ENCODE results near the gene SMYD3.
"Not testable (repeated sequence)": the region's sequence is repeated elsewhere in the genome, so short reads cannot be mapped to it uniquely, and the experiment has no call there.

SMYD3 gene

DNA sequence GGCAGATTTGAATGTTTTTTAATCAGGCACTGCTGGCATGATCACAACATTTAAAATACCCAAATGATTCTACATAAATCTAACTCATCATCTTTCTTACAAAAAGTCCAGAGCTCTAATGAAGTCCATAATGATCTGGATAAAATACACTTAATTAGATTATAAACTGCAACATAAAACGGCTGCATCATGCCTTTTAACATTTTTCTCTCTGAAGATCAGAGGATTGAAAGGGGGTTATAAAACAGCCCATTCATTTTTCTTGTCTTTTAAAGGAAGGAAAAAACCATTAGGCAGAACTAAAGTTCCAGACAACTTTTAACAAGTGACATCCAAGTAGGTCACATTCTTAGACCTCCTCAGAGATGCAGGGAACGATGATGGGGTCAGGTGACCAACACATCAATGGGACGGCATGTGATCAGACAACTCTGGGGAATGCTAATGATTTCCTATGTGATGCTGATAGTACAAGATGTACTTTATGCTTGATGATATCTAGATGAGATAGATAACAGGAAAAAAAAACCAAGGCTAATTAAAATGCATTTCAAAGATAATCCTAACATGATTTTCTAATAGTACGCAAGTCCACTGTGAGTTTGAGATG lies 455.1 kb downstream of the SMYD3 start:
- DNase-seq = no peak

DNA sequence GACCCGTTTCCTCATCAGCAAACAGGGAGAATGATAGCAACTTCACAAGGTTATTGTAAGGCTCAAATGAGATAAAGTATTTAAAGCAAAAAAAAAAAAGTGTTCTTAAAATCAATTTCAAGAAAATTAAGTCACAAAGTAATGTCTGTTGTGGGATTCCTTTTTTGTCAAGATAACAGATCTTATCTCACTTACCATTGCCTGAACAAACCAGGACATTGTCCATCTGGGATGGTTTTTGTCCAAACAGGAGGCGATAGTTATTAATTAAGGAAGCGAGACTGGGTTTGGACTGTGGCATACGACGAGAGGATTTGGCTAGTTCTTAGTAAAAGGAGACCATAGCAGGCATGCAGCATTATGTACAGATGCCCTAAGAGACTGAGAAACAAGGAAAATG lies 458.4 kb downstream of the SMYD3 start:
- DNase-seq = no peak

DNA sequence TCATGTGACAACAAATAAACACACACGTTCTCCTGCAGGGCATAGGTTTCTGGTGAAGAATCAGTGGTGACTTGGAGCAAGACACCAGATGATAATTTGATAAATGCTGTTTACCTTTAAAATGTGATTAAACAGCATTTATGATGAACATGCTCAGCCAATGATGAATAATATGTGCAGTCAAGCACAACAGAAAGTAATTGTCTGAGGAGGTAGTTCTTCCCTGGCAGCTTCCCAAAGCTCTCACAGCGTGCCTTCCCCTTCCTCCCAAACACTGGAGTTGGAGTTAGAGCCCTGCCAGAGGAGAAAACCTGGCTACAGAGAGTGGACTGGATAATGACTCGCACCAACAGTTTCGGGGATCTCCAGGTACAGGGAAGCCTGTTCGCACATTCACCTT lies 463.5 kb downstream of the SMYD3 start:
- DNase-seq = peak; percentile 75

DNA sequence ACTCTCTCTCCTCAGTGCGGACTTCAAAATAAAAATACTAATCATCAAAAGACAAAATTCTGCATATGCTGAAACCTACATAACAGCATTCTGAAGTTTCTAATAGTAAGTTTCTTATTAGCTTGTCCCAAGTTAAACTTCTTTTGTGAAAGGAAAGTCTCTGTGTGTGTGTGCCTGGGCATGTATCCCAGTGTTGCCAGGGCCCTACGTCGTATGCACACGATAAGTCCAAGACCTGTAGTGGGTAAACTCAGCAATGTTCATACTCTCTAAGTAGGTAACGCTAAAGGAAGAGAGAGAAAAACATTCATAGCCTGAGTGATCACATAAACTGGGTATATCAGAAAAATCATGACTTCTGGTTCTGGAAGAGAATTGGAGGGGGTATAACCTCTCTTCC lies 465.7 kb downstream of the SMYD3 start:
- DNase-seq = no peak

DNA sequence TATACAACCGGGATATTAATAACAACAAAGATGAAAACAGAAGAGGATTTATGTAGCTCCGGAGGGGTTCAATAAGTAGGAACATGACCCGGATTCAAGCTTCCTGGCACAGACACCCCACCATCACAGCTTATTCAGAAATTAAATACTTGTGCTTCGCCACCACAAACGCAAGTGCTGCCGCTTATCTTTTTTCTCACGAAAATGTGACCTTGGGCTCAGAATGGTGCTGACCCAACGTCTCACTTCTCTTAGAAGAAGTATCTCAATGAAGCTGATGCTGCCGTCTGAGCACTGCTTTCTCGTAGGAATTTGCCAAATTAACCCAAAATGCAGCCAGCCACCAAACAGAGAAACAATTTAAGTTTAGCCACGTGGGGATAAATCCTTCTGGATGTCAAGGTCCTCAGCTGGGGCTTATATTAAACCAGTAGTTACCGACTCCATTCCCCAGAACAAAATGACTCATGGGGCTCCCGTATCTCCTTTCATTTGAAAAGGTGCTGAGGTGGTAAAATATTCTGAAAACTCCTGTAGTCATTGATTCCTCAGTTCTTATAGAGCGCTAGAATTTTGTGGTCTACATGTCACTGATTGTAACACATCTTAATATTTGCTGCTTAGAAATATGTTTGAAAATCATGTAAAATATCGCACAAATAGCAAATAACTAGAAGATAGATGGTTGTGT lies 466.7 kb downstream of the SMYD3 start:
- DNase-seq = no peak

DNA sequence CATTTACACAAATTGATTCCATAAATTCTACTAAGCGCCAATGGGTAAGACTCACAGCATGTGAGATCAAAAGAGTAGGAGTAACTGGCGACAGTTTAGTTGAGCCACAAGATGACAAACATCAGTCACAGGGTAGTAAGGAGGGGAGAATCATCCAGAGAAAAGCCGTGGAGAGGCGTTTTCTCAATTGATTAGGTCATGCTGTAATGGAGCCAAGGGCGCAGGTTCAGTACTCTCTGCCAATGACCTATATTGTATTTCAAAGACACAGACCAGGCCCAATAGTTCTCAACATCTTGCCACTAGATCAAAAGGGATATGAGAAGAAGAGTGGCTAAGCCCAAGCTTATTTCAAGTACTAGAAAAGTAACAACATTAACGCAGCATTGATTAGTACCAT lies 467.5 kb downstream of the SMYD3 start:
- no peak for DNase-seq

DNA sequence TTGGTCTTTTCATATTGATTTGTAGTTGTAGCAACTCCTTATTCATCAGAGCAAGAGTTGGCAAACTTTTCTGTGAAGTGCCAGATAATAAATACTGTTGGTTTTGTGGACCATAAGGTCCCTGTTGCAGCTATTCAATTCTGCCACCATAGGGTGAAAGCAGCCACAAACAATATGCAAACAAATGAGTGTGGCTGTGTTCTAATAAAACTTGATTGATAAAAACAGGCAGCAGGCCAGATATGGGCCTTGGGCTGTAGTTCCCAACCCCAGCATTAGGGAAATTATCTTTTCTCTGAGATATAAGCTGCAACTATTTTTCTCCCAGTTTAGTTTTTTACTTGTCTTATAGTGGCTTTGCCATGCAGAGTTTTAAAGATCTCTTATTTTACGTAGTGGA lies 469.2 kb downstream of the SMYD3 start:
- no peak for DNase-seq

DNA sequence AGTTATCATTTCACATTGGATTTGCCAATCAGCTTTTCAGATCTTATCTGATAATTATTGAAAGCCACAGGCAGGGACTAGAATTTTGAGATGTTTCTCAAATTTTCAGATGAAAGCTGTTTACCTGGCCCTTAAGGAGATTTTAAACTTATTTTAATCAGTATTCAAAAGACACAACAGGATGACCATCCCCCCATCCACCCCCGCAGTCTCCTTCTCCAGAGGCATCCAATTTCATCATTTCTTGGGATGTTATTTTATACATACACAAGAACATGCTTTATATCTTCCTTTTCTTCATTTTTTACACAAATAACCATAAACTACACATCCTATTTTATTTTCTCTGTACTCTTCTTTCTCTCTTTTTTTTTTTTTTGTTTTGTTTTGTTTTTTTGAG lies 470.9 kb downstream of the SMYD3 start:
- DNase-seq = no peak

DNA sequence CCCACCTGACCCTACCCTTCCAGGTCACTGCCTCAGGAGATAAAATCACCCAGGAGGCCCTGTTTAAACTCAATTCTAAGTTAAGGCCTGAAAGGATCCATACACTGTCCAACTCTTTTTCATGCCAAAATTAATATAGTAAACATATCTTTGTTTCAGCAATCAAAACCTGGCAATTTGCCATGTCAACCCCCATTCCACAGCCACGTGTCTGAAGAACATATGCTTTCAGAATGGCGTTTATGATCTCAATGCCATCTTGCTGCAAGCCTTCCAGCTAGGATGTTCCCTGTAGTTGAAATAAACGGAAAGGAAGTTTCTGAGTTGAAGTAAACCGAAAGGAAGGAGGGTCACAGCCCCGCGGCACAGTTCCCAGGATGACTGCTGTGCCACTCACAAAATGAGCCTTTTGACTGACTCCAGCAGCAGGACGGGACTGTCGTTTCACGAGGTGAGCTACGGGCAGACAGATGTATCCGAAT lies 472.0 kb downstream of the SMYD3 start:
- DNase-seq = peak; percentile 65

DNA sequence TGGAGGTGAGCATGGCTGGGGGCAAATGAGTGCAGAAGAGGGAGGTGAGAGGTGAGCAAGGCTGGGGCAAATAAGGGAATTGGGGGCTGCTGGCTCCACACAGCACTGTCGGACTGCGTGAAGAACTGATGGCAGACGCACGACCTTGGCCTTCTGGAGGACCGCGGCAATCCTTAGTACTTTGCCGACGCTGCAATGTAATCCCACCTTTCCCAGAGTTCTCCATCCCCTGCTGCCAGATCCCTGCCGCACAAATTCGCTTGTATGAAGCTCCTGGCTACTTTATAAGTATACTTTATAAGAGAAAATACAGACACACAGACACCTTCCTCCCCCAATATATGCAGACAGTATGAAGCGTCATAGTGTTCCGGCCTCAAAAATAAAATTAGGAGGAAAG lies 472.4 kb downstream of the SMYD3 start:
- no peak for DNase-seq

DNA sequence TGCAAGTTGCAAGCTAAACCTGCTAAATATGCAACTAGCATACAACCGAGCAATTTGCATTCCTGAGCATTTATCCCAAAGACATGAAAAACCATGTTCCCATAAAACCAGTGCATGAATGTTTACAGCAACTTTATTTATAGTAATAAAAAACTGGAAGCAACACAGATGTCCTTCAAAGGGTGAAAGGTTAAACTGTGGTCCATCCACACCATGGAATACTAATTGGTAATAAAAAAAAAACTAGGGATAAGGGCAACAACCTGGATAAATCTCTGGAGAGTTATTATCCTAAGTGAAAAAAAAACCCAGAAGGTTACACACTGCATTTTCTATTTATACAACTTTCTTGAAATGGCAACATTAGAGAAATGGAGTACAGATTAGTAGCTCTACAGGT lies 474.1 kb downstream of the SMYD3 start:
- no peak for DNase-seq

DNA sequence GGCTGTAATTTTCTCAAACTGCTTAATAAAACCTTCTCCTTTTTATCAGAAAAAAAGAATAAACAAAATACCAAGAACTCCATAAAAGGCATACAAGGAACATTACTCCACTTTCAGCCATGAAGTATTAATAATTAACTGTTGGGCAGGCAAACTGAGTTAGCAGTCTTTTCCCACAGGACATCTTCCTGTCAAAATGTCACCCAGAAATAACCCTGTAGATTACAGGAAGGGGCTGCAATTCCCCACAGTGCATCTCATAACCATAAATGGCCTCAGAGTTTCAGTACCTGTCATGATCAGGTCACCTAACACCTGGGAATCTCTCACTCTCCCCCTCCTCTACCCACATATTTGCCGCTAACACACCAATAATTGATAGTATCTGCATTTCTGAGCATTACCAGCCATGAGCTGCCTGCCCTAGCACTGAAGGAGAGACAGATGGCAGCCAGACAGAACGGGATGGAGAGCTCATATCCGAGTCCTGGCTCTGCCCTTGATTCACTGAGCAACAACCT lies 475.0 kb downstream of the SMYD3 start:
- peak; percentile 76 for DNase-seq

DNA sequence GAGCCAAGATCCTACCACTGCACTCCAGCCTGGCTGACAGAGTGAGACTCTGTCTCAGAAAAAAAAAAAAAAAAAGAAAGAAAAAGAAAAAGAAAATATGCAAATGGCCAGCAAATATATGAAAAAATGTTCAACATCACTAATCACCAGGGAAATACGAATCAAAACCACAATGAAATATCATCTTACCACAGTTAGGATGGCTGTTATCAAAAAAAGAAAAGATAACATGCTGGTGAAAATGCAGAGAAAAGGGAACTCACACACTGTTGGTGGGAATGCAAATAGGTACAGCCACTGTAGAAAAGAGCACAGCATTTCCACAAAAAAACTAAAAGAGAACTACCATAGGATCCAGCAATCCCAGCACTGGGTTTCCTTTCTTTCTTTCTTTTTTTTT lies 477.5 kb downstream of the SMYD3 start:
- DNase-seq = no peak

DNA sequence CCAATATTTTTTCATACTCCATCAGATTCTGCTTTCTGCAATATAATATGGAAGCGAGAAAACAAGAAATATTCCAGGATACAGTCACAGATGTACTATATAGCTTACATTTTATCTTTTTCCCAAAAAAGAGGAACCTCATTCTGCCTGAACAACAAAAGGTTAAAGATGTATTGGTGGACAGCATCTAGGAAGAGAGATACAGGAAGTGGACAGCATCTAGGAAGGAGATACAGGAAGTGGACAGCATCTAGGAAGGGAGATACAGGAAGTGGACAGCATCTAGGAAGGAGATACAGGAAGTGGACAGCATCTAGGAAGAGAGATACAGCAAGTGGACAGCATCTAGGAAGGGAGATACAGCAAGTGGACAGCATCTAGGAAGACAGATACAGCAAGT lies 483.0 kb downstream of the SMYD3 start:
- not testable (repeated sequence) for DNase-seq

DNA sequence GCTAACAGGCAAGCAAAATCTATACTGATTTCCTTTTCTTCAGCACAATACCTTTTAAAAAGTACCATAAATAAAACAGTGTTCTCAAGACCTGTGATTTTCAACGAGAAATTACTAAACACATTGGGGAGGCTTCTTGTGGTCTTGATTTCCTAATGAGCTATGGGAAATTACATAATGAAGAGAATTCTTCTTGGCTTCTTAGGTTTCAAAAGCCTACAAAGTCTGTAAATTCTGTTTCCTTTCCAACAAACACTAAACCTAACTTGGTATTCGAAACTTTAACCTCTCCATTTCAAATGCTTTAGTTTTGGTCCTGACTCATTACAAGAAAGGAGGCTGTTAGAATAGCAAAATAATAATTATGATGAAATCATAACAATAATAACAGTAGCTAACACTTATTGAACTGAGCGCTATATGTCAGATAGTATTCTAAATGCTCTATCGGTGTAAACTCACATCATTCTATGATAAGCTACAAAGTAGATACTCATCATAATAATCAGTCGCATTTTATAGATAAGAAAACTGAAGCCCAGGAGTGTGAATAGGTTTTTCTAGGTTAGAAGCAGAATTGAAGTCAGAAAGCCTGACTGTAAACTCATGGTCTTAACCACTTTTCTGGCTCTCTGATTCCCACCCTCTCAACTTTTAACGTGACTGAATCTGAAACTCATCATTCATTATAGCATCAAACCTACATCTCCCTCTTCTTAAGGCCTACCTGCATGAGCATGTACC lies 486.7 kb downstream of the SMYD3 start:
- DNase-seq = no peak

DNA sequence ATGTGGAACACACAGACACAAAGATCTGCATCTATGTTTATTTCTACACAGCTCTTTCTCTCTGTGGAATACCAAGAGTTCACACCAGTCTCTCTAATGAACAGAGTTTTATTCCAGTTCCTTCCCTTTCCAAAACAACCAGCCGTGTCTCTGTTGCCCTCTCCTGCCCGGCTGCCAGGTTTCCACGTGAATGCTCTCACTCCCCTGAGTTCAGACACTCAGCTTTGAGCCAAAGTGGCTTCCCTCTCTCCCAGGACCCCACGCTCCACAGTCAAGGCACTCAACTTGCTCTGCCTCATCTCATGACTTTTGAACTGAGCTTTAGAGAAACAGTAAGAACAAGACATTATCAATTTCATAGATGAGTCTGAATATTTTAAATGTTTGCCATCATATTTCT lies 488.9 kb downstream of the SMYD3 start:
- no peak for DNase-seq

DNA sequence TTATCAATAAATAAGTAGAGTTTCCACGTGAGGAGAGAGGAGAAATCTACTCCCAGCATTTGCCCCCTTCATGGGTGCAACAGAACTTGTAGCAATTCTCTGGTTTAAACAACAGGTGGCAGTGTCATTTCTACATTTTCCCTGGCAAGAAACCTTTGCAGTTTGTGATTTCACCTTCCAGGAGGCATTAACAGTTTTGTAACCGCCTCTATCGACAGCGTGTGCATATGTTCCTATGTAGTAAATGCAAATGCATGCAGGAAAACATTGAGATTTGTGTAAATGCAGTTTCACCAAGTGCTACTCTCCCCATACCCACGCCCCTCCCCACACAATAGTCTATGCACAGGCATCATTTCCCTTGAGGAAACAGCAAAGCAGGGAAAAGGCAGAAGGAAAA lies 494.7 kb downstream of the SMYD3 start:
- peak; percentile 52 for DNase-seq

DNA sequence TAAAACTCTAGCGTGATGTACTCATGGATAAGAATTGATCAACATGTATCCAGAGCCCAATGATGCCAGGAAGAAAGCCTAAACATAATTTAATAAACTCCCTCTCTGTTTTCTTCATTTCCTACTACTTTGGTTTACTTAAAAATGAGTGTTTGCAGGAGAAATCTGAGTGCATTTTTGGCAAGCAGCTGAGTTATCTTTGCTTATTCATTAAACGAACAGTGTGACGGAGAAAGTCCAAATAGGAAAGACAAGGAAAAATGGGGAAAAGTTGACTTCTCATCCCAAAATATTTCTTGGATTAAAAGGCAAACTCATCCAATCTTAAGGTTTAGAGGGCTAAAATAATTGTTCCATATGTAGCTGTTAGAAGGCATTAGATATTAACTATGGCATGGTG lies 496.7 kb downstream of the SMYD3 start:
- DNase-seq = no peak

DNA sequence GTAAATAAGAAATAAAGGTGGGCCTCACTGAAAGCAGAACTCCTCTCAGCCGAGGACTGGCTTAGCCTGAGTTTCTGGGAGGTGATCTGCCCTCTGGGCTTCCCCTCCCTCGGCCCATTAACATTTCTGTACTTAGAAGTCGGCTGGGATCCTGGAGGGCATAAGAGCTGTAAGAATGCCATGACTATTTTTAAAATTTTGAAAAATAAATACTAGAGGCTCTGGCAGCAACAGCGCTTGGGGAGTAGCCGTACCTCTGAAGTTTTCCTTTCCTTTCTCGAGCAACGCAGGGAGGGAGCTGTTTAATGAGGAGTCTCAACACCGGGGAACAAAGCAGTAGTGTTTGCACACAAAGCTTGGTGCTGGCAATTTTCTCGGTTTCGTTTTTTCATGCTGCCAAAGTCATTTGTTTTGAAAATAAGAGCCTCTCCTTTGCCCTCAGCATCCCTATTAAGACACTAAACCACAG lies 498.7 kb downstream of the SMYD3 start:
- no peak for DNase-seq

DNA sequence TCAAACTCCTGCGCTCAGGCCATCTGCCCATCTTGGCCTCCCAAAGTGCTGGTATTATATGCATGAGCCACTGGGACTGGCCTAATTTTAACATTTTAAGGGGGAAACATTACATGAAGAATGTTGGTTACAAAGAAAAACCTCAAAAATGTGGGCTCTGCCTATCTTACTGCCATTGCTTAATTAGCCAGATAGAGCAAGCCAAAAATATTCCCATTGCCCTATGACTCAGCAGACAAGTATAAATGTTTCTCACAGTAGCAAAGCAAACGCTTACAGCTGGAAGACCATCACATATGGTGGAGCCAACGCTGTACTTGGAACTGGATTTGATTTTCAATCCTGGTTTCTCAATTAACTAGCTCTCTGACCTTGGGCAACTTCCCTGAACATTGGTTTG lies 502.0 kb downstream of the SMYD3 start:
- no peak for DNase-seq

DNA sequence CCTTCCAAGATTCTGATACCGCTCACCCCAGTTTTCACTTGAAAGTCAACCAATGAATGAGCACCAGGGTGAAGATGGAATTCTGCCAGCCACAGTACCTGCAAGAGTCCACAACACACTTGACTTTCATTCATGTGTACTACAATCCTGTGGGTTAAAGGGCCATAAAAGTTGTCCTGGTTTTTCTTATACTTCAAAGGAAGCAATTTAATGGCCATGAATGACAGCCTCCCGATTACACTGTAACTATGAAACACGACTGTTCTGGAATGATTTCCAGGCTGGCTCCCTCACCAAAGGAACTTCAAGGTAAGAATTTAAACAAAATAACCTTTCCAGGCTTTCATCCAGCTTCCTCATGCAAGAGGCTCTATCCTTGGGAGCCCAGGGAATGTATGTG lies 502.8 kb downstream of the SMYD3 start:
- no peak for DNase-seq

DNA sequence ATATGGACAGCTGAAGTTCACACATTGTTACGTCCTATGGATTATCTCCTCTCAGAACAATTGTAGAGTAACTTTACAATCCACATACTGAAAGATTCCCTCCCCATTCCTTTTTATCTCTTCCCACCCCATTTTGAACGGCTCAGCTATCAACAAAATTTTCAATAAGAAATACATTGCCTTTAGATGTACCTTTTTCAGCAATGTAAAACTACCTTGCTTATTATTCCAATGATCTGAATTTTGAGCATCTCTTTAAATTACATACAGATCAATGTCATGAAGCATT lies 503.7 kb downstream of the SMYD3 start:
- no peak for DNase-seq

DNA sequence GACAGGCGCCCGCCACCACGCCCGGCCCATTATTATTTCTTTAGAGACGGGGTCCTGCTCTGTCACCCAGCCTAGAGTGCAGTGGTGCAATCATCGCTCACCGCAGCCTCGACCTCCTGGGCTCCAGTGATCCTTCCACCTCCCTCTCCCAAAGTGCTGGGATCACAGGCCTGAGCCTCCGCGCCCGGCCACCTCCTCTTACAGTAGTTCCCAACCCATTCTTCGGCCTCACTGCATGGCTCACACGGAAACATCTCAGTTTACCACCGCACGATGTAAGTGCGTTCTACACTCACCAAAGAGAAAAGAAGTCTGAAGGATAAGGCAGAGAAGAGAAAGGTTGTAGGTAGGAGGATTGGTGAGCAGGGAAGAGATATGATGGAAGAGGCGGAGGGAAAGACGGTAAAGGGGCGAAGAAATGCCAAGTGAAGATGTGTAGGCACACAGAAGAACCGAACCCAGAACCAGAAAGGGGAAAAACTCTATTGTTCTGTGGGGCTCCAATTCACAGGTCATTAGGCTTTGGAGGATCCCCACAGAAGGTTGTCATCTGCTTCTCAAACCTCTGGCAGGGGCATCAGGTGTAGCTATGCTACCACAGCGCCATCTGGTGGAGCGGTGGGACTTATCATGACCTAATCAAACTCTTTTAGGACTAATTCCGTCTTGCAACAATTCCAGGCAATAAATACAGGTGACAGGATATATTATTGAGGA lies 504.2 kb downstream of the SMYD3 start:
- peak; percentile 78 for DNase-seq

DNA sequence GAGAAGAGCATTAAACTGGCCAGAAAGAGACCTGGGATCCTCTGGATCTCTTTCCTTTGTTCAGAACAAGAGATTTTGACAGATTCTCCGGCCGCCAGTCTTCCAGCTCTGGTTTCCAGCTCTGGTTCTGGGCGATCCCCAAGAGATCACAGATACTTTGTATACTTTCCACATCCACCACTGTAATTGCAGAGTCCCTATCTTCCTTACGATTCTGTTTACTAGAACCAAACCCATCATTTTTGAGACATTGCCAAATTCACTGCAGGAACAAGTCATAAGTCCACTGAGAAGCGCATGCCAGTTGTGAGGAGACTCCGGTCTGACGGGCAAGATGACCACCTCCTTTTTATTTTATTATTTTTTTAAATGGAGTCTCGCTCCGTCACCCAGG lies 505.2 kb downstream of the SMYD3 start:
- DNase-seq = no peak
